Skin of body (tissue), 2 donors: ENCODE data around the gene TMC7. TPM values are rescaled to one million over a fixed set of nuclear protein-coding genes. Genes with fewer than 3 reads are reported as not detected.
"Not testable (repeated sequence)": the region's sequence is repeated elsewhere in the genome, so short reads cannot be mapped to it uniquely, and the experiment has no call there.

ENCODE experiments used
- DNase-seq: peaks from one replicate; lab custom pipeline; 2025; lab: John Stamatoyannopoulos, UW
- total RNA-seq: library from RNA; depleted of rRNA; stranded (reverse); fragments of >200 nt; gene quantifications from one replicate; pipeline ENCODE4 v1.2.3, GENCODE V29; 2014

TMC7 gene
- total RNA-seq, 1 donor from 2014 or later: 1.2 TPM

DNA sequence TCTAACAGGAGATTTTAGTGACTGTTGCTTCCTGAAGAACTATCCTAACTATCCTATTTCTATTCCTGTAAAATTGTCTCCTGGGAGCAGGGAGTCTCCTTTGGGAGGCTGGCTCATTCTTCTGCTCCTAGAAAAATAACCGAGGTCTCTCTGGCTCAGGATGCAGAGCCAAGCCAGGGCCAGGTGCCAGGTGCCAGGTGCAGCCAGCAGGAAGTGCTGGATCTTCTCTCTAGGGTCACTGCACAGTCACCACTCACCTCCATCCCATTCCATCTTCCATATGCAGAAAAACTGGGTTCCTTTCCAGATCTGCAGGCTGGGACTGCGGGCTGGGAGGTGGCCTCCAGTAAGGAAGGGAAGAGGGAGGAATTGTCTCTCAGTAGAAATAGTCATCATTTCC lies 3.8 kb upstream of the TMC7 start:
- no peak for DNase-seq

DNA sequence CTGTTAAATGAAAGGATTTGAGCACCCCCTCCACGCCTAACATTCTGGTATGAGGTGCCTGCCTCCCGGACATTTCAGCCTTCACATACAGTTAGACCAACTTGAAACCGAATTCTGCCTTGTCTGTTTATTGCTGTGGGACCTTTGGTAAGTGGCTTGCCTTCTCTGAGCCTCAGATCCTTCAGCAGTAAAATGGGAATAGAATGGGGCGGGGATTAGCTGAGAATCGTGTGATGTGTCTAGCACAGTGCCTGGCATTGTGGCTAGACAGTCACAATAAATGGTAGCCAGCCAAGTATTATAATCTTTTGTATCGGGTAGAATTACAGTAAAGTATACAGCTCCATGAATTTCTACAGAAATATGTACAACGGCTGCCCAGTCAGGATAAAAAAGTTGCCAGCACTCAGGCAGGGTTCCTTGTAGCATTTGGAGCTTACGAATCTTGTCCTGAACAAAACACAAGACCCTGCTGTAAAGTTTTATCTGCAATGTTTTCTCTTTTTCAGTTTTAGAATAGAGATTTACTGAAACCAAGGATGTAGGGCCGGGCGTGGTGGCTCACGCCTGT lies 786 bp downstream of the TMC7 start:
- DNase-seq: peak; percentile 2

DNA sequence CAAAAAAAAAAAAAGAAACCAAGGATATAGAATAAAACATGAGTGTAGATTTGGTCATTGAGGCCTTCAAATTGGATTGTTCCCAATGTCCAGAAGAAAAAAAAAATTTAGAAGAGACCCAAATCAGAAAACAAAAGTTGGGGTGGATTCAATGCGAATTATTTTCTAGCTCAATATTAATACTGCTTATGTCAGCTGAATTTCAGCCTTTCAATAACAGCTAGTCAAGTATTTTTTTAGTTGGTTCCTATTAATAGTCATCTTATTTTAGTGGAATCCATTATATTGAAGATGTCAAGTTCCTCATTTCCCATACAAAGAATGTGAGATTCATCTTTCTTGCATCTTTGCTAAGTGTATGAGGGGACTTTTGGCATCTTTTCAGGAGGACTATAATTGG lies 1.5 kb downstream of the TMC7 start:
- DNase-seq: not testable (repeated sequence)

GRCh38 chr16:18991731-18992130 lies 8.0 kb downstream of the TMC7 start:
- DNase-seq: not testable (repeated sequence)

DNA sequence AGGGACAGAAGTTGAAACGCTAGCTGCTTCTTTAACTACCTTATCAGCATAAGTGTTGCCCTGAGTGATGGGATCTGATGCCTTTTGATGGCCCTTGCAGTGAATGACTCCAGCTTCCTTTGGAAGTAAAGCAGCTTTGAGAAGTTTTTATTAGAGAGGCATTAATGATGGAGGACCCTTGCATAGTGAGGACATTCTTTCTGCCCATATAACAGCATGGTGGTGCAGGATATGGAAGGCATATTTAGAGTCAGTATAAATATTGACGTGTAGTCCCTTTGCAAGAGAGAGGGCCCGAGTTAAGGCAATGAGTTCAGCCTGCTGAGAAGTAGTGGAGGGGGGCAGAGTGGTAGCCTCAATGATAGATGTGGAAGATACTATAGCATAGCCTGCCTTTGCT lies 9.8 kb downstream of the TMC7 start:
- not testable (repeated sequence) for DNase-seq

DNA sequence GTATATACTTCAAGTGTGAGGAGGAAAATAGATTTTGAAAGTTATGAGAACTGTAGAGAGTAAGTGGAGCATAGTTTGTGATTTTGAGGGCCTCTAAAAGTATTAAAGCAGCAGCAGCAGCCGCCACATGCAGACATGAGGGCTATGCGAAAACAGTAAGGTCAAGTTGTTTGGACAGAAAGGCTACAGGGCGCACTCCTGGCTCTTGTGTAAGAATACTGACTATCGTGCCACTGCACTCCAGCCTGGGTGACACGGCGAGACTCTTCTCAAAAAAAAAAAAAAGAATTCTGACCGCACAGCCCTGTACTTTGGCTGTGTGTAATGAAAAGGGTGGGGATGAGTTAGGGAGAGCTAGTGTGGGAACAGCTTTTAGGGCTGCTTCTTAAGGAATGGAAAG lies 10.4 kb downstream of the TMC7 start:
- not testable (repeated sequence) for DNase-seq

GRCh38 chr16:18995406-18995805 lies 11.7 kb downstream of the TMC7 start:
- DNase-seq: not testable (repeated sequence)

- not testable (repeated sequence) for DNase-seq
Measured at GRCh38 chr16:18996536-18996935, 12.8 kb downstream of the TMC7 start.

DNA sequence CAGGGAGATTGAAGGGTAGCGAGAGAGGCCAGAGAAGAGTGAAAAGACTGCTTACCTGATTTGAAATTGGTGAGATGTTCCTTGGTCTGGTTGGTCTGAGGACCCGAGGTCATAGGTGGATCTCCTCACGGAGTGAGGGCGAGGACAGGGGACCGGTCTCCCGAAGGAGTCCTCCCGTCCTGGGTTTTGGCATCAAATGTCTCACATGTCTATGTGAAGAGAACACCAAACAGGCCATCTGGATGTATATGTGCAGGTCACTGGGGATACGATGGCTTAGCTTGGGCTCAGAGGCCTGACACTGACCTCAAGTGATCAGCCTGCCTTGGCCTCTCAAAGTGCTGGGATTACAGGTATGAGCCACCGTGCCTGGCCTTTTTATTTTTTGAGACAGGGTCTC lies 13.3 kb downstream of the TMC7 start:
- DNase-seq: not testable (repeated sequence)

GRCh38 chr16:18999045-18999393 lies 15.3 kb downstream of the TMC7 start:
- no peak for DNase-seq

- DNase-seq: no peak
Measured at GRCh38 chr16:19001788-19002187, 18.1 kb downstream of the TMC7 start.

DNA sequence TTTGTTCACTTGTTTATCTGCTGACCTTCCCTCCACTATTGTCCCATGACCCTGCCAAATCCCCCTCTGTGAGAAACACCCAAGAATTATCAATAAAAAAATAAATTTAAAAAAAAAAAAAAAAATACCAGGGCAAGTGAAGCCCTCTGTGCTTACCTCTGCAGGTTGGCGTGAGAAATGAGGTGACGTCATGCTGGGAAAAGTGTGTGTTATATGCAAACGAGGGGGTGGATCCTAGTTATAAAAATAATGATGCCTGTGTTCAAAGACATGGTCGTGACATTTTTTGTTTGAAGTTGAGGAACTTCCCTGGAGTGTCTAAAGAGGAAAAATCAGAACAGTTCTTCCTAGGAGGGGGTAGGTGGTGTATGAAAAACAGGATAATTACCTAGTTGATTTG lies 20.2 kb downstream of the TMC7 start:
- no peak for DNase-seq

DNA sequence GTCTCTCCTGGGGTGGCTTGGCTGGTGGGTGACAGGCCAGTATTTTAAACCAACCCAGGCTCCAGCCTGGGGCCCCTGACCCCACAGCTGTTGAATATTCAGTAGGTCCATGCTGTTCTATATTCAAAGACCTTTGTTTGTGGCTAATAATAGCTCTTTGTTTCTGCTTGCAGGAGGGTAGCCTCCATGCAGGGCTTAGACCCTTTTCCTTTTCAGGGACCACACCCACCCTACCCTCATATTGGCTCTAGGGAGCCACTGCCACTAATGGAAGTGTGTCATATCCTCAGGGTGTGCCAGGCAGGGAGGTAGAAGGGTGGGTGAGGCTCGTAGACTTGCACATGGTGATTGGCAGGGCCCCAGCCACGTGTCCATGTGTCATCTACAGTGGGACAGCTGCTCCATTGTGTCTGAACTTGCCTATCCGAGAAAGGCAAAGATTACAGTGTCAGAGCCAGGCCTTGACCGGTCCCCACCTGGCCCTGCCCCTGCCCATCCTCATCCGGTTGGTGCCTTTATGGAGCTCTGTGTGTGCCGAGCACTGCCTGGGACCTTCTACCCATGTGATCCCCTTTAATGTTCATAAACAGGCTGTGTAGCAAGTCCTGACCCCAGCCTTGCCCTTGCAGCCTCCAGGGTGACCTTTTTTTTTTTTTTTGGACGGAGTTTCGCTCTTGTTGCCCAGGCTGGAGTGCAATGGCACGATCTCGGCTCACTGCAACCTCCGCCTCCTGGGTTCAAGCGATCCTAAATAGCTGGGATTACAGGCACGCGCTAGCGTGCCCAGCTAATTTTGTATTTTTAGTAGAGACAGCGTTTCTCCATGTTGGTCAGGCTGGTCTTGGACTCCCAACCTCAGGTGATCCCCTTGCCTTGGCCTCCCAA lies 22.1 kb downstream of the TMC7 start:
- DNase-seq: no peak

GRCh38 chr16:19006446-19007315 lies 22.9 kb downstream of the TMC7 start:
- DNase-seq: no peak

DNA sequence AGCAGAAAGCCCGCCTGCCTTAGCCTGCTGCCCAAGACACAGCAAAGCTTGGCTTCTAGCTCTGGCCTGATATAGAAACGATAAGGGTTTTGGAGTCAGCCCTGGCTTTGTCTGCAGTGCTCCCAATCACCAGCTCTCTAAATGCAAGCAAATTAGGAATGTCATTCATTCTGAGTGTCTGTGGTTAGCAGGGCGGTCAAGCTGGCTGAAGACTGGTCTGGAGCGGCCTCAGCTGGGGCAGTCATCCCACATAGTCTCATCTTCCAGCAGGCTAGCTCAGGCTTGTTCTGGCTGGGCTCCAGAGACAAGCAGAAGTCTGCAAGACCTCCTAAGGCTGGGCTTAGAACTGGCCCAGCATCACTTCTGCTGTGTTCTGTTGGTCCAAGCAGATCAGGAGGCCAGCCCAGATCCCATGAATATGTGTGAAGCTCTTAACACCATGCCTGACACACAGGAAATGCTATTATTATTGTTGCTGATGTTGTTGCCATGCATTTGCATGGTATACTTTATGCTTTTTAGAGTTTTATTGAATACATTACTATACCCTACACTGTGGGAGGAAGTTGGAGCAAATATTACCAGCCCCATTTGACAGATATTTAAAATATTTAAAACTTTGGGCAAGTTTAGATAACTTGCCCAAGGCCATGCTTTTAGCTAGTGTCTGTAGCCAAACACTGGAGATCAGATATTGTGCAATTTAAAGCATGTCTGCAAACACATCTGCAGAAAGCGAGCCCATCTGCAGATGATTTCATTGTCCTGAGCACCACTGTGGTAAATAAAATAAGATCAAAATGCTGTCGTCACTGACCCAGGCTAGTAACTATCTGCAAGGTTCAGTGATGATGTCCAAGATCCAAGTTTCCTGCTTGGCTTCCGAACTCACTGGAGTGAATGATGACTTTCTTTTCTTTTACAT lies 24.8 kb downstream of the TMC7 start:
- no peak for DNase-seq

GRCh38 chr16:19011169-19011731 lies 27.5 kb downstream of the TMC7 start:
- DNase-seq: no peak

DNA sequence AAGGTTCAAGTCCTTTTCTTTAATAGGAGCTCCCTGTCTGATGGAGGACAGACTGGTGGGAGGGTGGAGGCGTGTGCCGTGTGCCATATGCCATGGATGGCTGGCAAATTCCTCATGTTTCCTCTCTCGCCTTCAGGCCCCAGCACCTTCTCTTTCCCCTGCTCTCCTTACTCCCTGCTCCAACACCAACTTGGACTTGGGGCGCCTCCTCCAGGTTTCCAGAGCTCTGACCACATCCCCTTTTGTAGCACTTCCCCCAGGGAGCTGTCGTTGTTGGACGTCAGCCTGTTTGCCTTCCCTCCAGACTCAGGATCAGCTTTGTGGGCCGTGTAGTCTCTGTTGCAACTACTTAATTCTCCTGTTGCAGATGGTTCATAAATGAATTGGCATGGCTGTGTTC lies 30.7 kb downstream of the TMC7 start:
- DNase-seq: no peak

GRCh38 chr16:19017179-19017578 lies 33.4 kb downstream of the TMC7 start:
- DNase-seq: no peak

DNA sequence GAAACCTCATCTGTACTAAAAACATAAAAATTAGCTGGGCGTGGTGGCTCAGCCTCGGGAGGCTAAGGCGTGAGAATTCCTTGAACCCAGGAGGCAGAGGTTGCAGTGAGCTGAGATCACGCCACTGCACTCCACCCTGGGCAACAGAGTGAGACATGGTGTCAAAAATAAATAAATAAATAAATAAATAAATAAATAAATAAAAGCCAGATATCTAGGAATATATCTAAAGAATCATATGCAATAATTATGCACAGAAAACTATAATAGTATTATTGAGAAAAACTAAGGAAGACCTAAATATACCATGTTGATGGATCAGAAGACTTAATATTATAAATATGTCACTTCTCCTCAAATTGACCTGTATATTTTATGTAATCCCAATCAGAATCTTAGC lies 37.0 kb downstream of the TMC7 start:
- no peak for DNase-seq

DNA sequence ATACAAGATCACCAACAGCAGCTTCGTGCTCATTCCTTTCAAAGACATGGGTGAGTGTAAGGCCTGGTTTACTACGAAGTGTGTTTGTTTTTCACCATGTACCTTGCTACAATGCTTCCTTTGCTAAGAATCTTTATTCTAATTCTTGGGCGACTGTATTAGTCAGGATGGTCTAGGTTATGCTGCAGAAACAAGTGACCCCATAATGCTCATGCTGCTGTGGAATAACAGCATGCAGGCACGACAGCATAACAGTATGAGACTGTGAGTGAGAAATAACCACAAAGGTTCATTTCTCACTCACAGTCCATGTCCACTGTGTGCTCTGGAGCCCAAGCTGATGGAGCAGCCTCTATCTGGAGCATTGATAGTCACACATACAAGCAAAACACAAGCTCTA lies 38.0 kb downstream of the TMC7 start:
- DNase-seq: no peak

GRCh38 chr16:19027416-19027815 lies 43.7 kb downstream of the TMC7 start:
- no peak for DNase-seq
